ENCODE measurements around the gene CEP20. TPM values are rescaled to one million over a fixed set of nuclear protein-coding genes. Genes with fewer than 3 reads are reported as not detected.
A peak's percentile ranks its signal among the peaks of the same experiment; 100 is the strongest.
"Not testable (repeated sequence)": the region's sequence is repeated elsewhere in the genome, so short reads cannot be mapped to it uniquely, and the experiment has no call there.

CEP20 gene
- total RNA-seq, 1 experiment from 2014 or later: 37.0 TPM

GRCh38 chr16:15919331-15919730, 30.9 kb upstream of the CEP20 start:
- Histone ChIP-seq H3K9me3 (ENCODE audit: low read length) (no peaks in the 10 kb centered on the region), H3K79me2 (ENCODE audit: low read length) (no peaks in the 10 kb centered on the region), H3K4me1 (ENCODE audit: insufficient read depth, low read length) (peaks cover 9% of the 10 kb centered on the region), H3K36me3 (ENCODE audit: low read depth, low read length) (no peaks in the 10 kb centered on the region), H3K9me2 (replicated peaks; ENCODE audit: low read length) (no peaks in the 10 kb centered on the region), H3K4me2 (ENCODE audit: low read length) (no peak overlapping the region), H3K27me3 (ENCODE audit: low read length) (no peaks in the 10 kb centered on the region), H3K27ac (ENCODE audit: low read length) (no peak overlapping the region), H3K9ac (ENCODE audit: low read length) (no peak overlapping the region), H2AFZ (ENCODE audit: low read length) (no peak overlapping the region), H3K4me3 (ENCODE audit: low read length) (no peak overlapping the region), H4K20me1 (ENCODE audit: low read length) (no peaks in the 10 kb centered on the region), H3F3A (ENCODE audit: low read length, unreplicated experiment) (peaks cover 4% of the 10 kb centered on the region)
- no TSS peak for BruUV-seq (replicated peaks)
- DNase-seq (peak; percentile 22), ATAC-seq (no peak)
- intact Hi-C loops (cut with micrococcal nuclease): no loop called here
- no peak for TF ChIP-seq CTCF (conservative IDR thresholded peaks at IDR 0.05; ENCODE audit: low read depth, low read length)
- TF ChIP-seq EZH2 (IDR thresholded peaks at IDR 0.05; ENCODE audit: low read length, unreplicated experiment): no peak
- no peak for TF ChIP-seq EZH2phosphoT487 (IDR thresholded peaks at IDR 0.05; ENCODE audit: borderline replicate concordance, low read length)
- CTCF ChIA-PET: no interaction called here
- POLR2A ChIA-PET (ENCODE audit: unreplicated experiment): interaction anchor here (1.0 kb wide), 1 partner anchor 31 kb away, joined by 5 read pairs; no protein-coding TSS in a partner anchor

- POLR2A ChIA-PET (ENCODE audit: unreplicated experiment): not testable (repeated sequence)
These were observed 29.9 kb upstream of the CEP20 start for GRCh38 chr16:15918314-15918713.

GRCh38 chr16:15916323-15916722, 27.9 kb upstream of the CEP20 start:
- no peak for DNase-seq
- BruUV-seq (replicated peaks): no TSS peak
- Histone ChIP-seq H3K4me3 (ENCODE audit: low read length) (no peak overlapping the region), H3K9me3 (ENCODE audit: low read length) (no peaks in the 10 kb centered on the region), H4K20me1 (ENCODE audit: low read length) (no peaks in the 10 kb centered on the region), H3K4me2 (ENCODE audit: low read length) (no peak overlapping the region), H3K36me3 (ENCODE audit: low read depth, low read length) (no peaks in the 10 kb centered on the region), H3K27me3 (ENCODE audit: low read length) (no peaks in the 10 kb centered on the region), H3K4me1 (ENCODE audit: insufficient read depth, low read length) (peaks cover 9% of the 10 kb centered on the region), H3F3A (ENCODE audit: low read length, unreplicated experiment) (peaks cover 4% of the 10 kb centered on the region), H2AFZ (ENCODE audit: low read length) (no peak overlapping the region), H3K79me2 (ENCODE audit: low read length) (no peaks in the 10 kb centered on the region), H3K27ac (ENCODE audit: low read length) (no peak overlapping the region), H3K9me2 (replicated peaks; ENCODE audit: low read length) (no peaks in the 10 kb centered on the region), H3K9ac (ENCODE audit: low read length) (no peak overlapping the region)
- ChIA-PET CTCF (no interaction called here), POLR2A (ENCODE audit: unreplicated experiment) (no interaction called here)
- ATAC-seq: no peak
- TF ChIP-seq EZH2 (IDR thresholded peaks at IDR 0.05; ENCODE audit: low read length, unreplicated experiment) (no peak), EZH2phosphoT487 (IDR thresholded peaks at IDR 0.05; ENCODE audit: borderline replicate concordance, low read length) (no peak), CTCF (conservative IDR thresholded peaks at IDR 0.05; ENCODE audit: low read depth, low read length) (no peak)
- intact Hi-C loops (cut with micrococcal nuclease): no loop called here

More at GRCh38 chr16:15918314-15918713, 29.9 kb upstream of the CEP20 start:
- intact Hi-C loops (cut with micrococcal nuclease); H2AFZ ChIP-seq (ENCODE audit: low read length); H3K9ac ChIP-seq (ENCODE audit: low read length); H3F3A ChIP-seq (ENCODE audit: low read length, unreplicated experiment); DNase-seq; H3K4me2 ChIP-seq (ENCODE audit: low read length); H3K27me3 ChIP-seq (ENCODE audit: low read length); H3K9me2 ChIP-seq (replicated peaks; ENCODE audit: low read length); ATAC-seq; CTCF ChIA-PET; H3K9me3 ChIP-seq (ENCODE audit: low read length); H3K36me3 ChIP-seq (ENCODE audit: low read depth, low read length); H3K27ac ChIP-seq (ENCODE audit: low read length); BruUV-seq (replicated peaks); H4K20me1 ChIP-seq (ENCODE audit: low read length); H3K4me1 ChIP-seq (ENCODE audit: insufficient read depth, low read length); H3K79me2 ChIP-seq (ENCODE audit: low read length); H3K4me3 ChIP-seq (ENCODE audit: low read length): not testable (repeated sequence)
